ENCODE data around the gene LRRC27. TPM values are rescaled to one million over a fixed set of nuclear protein-coding genes. Genes with fewer than 3 reads are reported as not detected.

The LRRC27 gene
- 23.6 and 32.2 TPM in 2 replicates for total RNA-seq
- 12.6 TPM for total RNA-seq (2013)
- 18.7 and 25.6 TPM in 2 replicates for polyA plus RNA-seq
- polyA minus RNA-seq, result 7.1 and 7.6 TPM in 2 replicates

DNA sequence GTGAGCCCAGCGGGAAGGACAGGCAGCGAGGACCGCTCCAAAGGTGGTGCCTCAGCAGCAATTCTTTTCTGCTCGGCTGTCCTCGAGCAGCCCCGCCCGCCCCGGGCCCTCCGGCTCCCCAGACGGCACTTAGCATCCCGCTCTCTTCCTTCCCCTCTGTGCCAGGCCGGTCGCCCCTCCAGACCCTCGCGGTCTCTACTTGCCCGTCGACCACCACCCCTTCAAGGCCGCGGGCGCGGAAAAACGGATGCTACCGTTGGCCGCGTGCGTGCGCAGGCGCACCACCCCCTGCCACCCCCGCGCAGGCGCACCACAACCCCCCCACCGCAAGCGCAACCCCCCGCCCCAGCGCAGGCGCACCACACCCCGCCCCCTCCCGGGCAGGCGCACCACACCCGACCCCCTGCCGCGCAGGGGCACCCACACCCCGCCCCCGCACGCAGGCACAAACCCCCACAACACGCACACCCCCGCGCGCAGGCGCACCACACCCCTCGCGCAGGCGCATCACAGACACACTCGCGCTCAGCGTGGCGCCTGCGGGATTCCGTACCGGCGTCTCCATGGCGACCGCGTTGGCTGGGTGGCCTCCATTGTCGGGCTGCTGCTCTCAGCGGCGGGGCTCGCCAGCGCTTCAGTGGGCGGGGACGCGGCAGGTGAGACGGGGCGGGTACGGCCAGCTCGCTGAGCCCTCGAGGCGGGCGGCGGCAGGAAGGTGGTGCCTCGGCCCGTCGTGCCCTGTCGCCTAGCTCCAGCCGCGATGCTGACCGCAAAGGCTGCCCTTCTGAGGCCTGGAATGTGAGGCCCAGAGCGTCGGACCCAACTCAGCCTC, at the start of gene LRRC27:
LRRC27 (plus strand) TSS at position 593 of the 832 bp plus-strand sequence. CDS start 1,332 bp downstream, outside the sequence.
- under 1% methylated on average over 67 of the region's 89 CpGs for WGBS (ENCODE audit: insufficient coverage)

More for the DNA sequence above, at the start of gene LRRC27:
- Histone ChIP-seq H3K27ac (ENCODE audit: low read length in 2 of 2) (peak within 1 kb of the TSS; percentile 93 to 96), H3K4me3 (ENCODE audit: control extremely low read depth in 1 of 5, extremely low read depth in 1 of 5, insufficient read depth in 1 of 5, low read depth in 2 of 5, low read length in 4 of 5) (peak within 1 kb of the TSS; percentile 81 to 95 (median 90)), H3K36me3 (replicated peaks in 1 of 2; ENCODE audit: control extremely low read depth in 1 of 2, control insufficient read depth in 1 of 2, extremely low read depth in 1 of 2, insufficient read depth in 2 of 2, low read length in 1 of 2) (peaks cover 0 to 2% of the 10 kb centered on the region in 2 experiments), H3K27me3 (replicated peaks in 1 of 4; ENCODE audit: control extremely low read depth in 1 of 4, control insufficient read depth in 3 of 4, insufficient read depth in 4 of 4, low read length in 3 of 4) (no peaks in the 10 kb centered on the region), H3K9ac (ENCODE audit: low read length) (peak within 1 kb of the TSS; percentile 93), H2AFZ (ENCODE audit: insufficient read depth, low read depth, low read length, poor library complexity, severe bottlenecking) (peak within 1 kb of the TSS; percentile 90), H3K9me3 (ENCODE audit: control extremely low read depth in 1 of 3, control insufficient read depth in 2 of 3, insufficient read depth in 1 of 3, low read length in 2 of 3) (peaks cover 0 to 5% (median 0%) of the 10 kb centered on the region in 3 donors), H3K4me1 (ENCODE audit: control insufficient read depth in 2 of 2, insufficient read depth in 2 of 2, low read length in 2 of 2) (peaks cover 50 to 61% of the 10 kb centered on the region in 2 donors), H3K4me2 (replicated peaks; ENCODE audit: low read depth, low read length, poor library complexity, severe bottlenecking) (peak within 1 kb of the TSS; percentile 75), H4K20me1 (ENCODE audit: control insufficient read depth, insufficient read depth, low read length, poor library complexity, severe bottlenecking) (peaks cover 15% of the 10 kb centered on the region), H3K79me2 (ENCODE audit: control insufficient read depth, insufficient read depth, low read length) (peaks cover 40% of the 10 kb centered on the region)
- ATAC-seq (ENCODE audit: low read depth) (peak; percentile 78), DNase-seq (peak; percentile 100)
- no peak for TF ChIP-seq EZH2 (IDR thresholded peaks at IDR 0.05; ENCODE audit: borderline replicate concordance, insufficient read depth, low read depth, low read length, poor library complexity, severe bottlenecking)
- TF ChIP-seq, protein P1, sequence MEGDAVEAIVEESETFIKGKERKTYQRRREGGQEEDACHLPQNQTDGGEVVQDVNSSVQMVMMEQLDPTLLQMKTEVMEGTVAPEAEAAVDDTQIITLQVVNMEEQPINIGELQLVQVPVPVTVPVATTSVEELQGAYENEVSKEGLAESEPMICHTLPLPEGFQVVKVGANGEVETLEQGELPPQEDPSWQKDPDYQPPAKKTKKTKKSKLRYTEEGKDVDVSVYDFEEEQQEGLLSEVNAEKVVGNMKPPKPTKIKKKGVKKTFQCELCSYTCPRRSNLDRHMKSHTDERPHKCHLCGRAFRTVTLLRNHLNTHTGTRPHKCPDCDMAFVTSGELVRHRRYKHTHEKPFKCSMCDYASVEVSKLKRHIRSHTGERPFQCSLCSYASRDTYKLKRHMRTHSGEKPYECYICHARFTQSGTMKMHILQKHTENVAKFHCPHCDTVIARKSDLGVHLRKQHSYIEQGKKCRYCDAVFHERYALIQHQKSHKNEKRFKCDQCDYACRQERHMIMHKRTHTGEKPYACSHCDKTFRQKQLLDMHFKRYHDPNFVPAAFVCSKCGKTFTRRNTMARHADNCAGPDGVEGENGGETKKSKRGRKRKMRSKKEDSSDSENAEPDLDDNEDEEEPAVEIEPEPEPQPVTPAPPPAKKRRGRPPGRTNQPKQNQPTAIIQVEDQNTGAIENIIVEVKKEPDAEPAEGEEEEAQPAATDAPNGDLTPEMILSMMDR (IDR thresholded peaks at IDR 0.05), result no peak
- POLR2A ChIA-PET, result interaction anchor here (1.1 kb wide), 1 partner anchor 24 kb away, joined by 3 read pairs; the partner anchor contains the start of gene STK32C
- no peaks in the 10 kb centered on the region for H3K9me3 Mint-ChIP-seq (ENCODE audit: insufficient read depth)
- CTCF ChIA-PET, result interaction anchor here (1.3 kb wide), 1 partner anchor 115 kb away, joined by 3 read pairs; no protein-coding TSS in a partner anchor
- intact Hi-C loops (cut with micrococcal nuclease), result loop anchor here (1.0 to 5.0 kb wide), 7 partner anchors 24 to 930 kb away; partner anchors contain the start of genes INPP5A and PWWP2B
- H3K4me1 Mint-ChIP-seq, result peaks cover 75% of the 10 kb centered on the region
- peak within 1 kb of the TSS; percentile 99 for H3K27ac Mint-ChIP-seq
- no peaks in the 10 kb centered on the region for H3K27me3 Mint-ChIP-seq
- peak within 1 kb of the TSS; percentile 83 for H3K4me3 Mint-ChIP-seq
